ENCODE results near the gene HOTAIR. TPM values are rescaled to one million over a fixed set of nuclear protein-coding genes. Genes with fewer than 3 reads are reported as not detected.

Gene HOTAIR
- total and polyA plus RNA-seq, 8 donors: not detected

DNA sequence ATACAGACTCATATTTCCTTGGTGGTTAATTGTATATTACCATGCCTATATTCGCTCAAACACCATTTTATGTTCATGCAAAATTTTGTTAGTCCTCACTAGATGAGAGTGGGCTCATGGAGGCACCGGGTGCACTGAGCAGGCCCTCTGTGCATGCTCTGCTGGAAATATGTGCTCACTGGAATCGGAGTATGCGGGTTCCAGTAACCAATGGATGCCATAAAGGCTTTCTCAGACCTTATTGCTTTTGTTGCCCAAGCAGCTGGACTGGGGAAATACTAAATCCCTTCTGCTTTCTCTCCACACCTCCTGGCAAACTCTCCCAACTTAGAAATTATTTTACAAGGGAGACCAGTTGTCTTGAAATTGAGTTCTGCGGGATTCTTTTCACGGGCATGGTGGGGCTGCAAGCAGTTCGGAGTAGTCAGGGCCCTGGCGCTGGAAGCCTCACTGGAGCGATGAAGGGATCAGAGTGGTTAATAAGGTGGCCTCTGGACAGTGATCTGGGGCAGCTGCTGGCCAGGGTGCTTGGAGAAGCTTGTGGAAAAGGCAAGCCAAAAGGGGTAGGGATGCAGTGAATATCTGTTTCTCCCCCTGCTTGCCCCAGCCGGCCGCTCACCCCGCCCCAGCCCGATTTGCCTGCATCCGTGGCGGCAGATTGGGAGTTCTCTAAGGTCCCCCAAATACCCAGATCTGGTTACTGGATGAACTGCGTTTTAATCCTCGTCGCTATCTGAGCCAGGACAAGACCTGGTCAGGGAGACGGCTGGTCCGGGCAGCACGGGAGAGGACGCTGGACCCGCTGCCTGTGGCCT lies 46.0 kb upstream of the HOTAIR start:
- no peak overlapping the region for H3K27ac ChIP-seq

DNA sequence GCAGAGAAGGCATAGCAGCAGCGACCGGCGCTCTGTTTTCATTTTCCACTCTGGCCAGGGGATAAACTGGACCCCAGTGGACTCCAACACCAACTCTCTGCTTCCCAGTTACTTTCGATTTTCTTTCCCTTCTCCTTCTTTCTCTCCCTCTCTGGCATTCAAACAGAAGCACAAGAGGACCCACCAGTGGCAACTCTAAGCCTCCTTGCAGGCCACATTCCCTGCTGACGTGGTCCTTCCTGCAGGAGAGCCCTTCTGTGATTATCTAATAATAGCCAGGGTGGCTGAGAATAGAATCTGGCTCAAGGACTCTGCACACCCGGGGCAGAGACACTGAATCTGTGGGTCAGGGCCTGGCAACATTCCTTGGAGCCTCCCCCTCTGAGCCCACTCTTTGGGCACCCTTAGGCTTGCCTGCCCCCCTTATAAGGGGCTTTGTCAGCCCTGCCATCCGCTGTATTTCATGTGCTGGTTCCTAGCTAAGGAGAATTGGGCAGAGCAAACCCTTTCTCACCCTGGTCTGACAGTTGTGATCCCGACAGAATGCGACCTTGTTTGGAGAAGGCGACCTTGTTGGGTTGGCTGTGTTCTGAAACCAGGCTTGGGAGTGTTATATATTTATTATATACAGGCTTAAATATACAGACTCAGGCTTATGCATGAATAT lies 45.3 kb upstream of the HOTAIR start:
- no peaks in the 10 kb centered on the region for H3K9me3 ChIP-seq
- intact Hi-C loops (cut with DNase I; ENCODE audit: low total_unique reads): no loop called here
- DNase-seq: no peak
- peaks cover 24 to 44% (median 35%) of the 10 kb centered on the region in 4 donors for H3K4me1 ChIP-seq
- no peaks in the 10 kb centered on the region for H3K36me3 ChIP-seq
- no peak overlapping the region for H3K27ac ChIP-seq
- peaks cover 21 to 100% (median 98%) of the 10 kb centered on the region in 3 donors for H3K27me3 ChIP-seq
- no peak overlapping the region for H3K4me3 ChIP-seq
- TF ChIP-seq, protein P1, sequence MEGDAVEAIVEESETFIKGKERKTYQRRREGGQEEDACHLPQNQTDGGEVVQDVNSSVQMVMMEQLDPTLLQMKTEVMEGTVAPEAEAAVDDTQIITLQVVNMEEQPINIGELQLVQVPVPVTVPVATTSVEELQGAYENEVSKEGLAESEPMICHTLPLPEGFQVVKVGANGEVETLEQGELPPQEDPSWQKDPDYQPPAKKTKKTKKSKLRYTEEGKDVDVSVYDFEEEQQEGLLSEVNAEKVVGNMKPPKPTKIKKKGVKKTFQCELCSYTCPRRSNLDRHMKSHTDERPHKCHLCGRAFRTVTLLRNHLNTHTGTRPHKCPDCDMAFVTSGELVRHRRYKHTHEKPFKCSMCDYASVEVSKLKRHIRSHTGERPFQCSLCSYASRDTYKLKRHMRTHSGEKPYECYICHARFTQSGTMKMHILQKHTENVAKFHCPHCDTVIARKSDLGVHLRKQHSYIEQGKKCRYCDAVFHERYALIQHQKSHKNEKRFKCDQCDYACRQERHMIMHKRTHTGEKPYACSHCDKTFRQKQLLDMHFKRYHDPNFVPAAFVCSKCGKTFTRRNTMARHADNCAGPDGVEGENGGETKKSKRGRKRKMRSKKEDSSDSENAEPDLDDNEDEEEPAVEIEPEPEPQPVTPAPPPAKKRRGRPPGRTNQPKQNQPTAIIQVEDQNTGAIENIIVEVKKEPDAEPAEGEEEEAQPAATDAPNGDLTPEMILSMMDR (IDR thresholded peaks at IDR 0.05): no peak
- TF ChIP-seq POLR2A (IDR thresholded peaks at IDR 0.05): no peak
- TF ChIP-seq EP300 (IDR thresholded peaks at IDR 0.05): no peak
- TF ChIP-seq POLR2AphosphoS5 (IDR thresholded peaks at IDR 0.05): no peak
- 38 to 55% (median 42%) methylated on average over 9 to 10 of the region's 10 CpGs for WGBS, 5 donors

More for the DNA sequence above, 46.0 kb upstream of the HOTAIR start:
- H3K27me3 ChIP-seq: peaks cover 13 to 100% (median 98%) of the 10 kb centered on the region in 3 donors
- H3K4me3 ChIP-seq: no peak overlapping the region
- no peak for DNase-seq
- H3K4me1 ChIP-seq: peaks cover 24 to 44% (median 35%) of the 10 kb centered on the region in 4 donors
- TF ChIP-seq POLR2AphosphoS5 (IDR thresholded peaks at IDR 0.05) (no peak), POLR2A (IDR thresholded peaks at IDR 0.05) (no peak), EP300 (IDR thresholded peaks at IDR 0.05) (no peak)
- TF ChIP-seq, protein P1 (IDR thresholded peaks at IDR 0.05): no peak
- no peaks in the 10 kb centered on the region for H3K9me3 ChIP-seq
- 47 to 57% (median 51%) methylated on average over 23 of the region's 23 CpGs for WGBS, 5 donors
- H3K36me3 ChIP-seq: no peaks in the 10 kb centered on the region
- intact Hi-C loops (cut with DNase I; ENCODE audit: low total_unique reads): no loop called here

DNA sequence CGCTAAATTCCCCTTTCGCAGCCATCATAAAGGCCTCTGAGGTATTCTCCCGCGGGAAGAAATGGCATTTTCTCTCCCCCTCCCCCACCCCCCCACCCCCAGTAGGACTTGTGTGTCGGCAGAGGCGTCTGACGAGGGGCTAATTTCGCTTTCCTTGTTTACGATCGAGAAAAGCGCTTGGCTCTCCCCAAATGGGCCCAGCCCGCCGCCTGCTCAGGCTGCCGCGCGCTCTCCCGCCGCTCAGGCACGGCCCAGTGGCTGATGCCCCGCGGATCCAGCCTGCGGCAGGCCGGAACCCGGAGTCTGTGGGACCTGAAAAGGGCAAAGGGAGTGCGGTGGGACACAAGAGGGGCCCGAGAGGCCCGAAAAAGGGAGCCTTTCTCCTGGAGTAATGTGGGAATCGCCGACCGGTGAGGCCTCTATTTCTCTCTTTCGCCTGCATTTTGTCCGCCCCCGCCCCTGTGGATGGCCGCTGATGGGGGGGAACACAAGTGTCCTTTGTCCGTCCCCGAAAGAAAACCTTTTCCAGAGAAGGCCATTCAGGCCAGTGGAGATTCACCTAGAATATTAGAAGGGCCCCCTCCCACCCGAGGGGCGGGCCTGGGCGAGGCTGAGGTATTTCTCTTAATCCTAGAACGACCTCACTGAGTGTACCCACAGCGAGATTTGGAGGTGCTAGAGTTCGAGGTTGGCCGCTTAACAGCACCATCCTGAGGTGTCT lies 44.5 kb upstream of the HOTAIR start:
- Histone ChIP-seq H3K27ac (peak overlapping the region in 1 of 5 donors; percentile 4), H3K36me3 (no peaks in the 10 kb centered on the region), H3K4me3 (peak overlapping the region in 2 of 4 donors; percentile 43 to 55), H3K4me1 (peaks cover 28 to 51% (median 42%) of the 10 kb centered on the region in 4 donors), H3K27me3 (peaks cover 27 to 100% (median 98%) of the 10 kb centered on the region in 3 donors), H3K9me3 (peaks cover 0 to 5% (median 0%) of the 10 kb centered on the region in 4 donors)
- DNase-seq: no peak
- intact Hi-C loops (cut with DNase I; ENCODE audit: low total_unique reads): no loop called here
- 24 to 47% (median 27%) methylated on average over 40 to 43 of the region's 43 CpGs for WGBS, 5 donors
- TF ChIP-seq POLR2A (IDR thresholded peaks at IDR 0.05): no peak
- TF ChIP-seq, protein P1 (IDR thresholded peaks at IDR 0.05): no peak
- no peak for TF ChIP-seq POLR2AphosphoS5 (IDR thresholded peaks at IDR 0.05)
- no peak for TF ChIP-seq EP300 (IDR thresholded peaks at IDR 0.05)

DNA sequence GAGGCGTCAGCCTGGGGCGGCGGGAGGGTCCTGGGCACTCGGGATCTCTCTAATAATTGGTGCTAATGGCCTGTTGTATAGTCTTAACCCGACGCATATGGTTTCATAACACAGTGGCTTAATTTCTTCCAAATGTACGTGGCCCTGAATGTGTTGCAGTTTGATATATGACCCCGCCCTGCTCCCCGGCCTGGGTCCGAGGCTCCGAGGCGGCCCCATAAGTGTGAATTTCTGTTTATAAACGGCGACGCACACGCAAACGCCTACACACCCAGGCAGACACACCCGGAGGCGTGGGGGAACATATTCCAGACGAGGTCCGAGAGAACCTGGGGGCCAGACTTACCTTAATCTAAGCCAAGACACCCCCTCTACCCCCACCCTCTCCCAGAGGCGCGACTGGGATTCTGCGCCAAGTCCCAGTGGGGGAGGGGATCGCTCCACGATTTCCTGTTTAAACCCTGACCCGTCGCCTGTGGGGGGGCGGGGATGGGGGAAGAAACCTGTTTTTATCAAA lies 43.8 kb upstream of the HOTAIR start:
- intact Hi-C loops (cut with DNase I; ENCODE audit: low total_unique reads): no loop called here
- peak overlapping the region in 1 of 5 donors; percentile 66 for H3K27ac ChIP-seq
- DNase-seq: no peak
- no peaks in the 10 kb centered on the region for H3K36me3 ChIP-seq
- WGBS, 5 donors: 30 to 33% (median 31%) methylated on average over 23 to 29 of the region's 29 CpGs
- no peak for TF ChIP-seq EP300 (IDR thresholded peaks at IDR 0.05)
- no peak for TF ChIP-seq POLR2AphosphoS5 (IDR thresholded peaks at IDR 0.05)
- H3K4me3 ChIP-seq: peak overlapping the region; percentile 43 to 55 (median 46)
- peaks cover 0 to 5% (median 0%) of the 10 kb centered on the region in 4 donors for H3K9me3 ChIP-seq
- H3K4me1 ChIP-seq: peaks cover 28 to 54% (median 44%) of the 10 kb centered on the region in 4 donors
- H3K27me3 ChIP-seq: peaks cover 30 to 100% (median 98%) of the 10 kb centered on the region in 3 donors

All from stomach (tissue), 9 donors.